IMR-90 (cell line): ENCODE measurements around the gene TEX22. TPM values are rescaled to one million over a fixed set of nuclear protein-coding genes. Genes with fewer than 3 reads are reported as not detected.

Experiments used
- ATAC-seq: fragments of 200-7000 bp; cut with Tn5 transposase; 2 replicates; pipeline ENCODE4 v1.9.1; 2020; ENCODE audit warnings: low read depth, mild to moderate bottlenecking, moderate library complexity
- BruUV-seq: library from RNA; stranded (reverse); fragments of 400-500 nt; replicated peaks from 2 replicates; lab custom pipeline; 2021; lab: Mats Ljungman, UMichigan
- CTCF ChIA-PET: fragments of 300-600 bp; formaldehyde crosslinking; extraction: SDS; loops from one replicate; lab custom pipeline; 2021; ENCODE audit warnings: antibody characterized with exemption; lab: Yijun Ruan, JAX
- POLR2A ChIA-PET: fragments of 300-600 bp; sonication (Branson Sonifier 250); formaldehyde crosslinking; loops from one replicate; lab custom pipeline; 2022; ENCODE audit warnings: antibody characterized with exemption; ENCODE audit not compliant: unreplicated experiment; lab: Charles Lee
- DNase-seq: peaks from one replicate; pipeline ENCODE4 v3.0.0; 2013
- H2AFZ ChIP-seq: replicated peaks from 2 replicates; pipeline ENCODE3; 2013; ENCODE audit warnings: low read length, mild to moderate bottlenecking; ENCODE audit not compliant: poor library complexity
- H2AK5ac ChIP-seq: 2 replicates; pipeline ENCODE4 v1.6.1; 2013; ENCODE audit warnings: low read depth, low read length, inconsistent platforms
- H2AK9ac ChIP-seq: replicated peaks from 2 replicates; pipeline ENCODE3; 2013; ENCODE audit warnings: mild to moderate bottlenecking, low read depth, low read length, moderate library complexity; ENCODE audit not compliant: poor library complexity
- H2BK120ac ChIP-seq: 2 replicates; pipeline ENCODE4 v1.6.1; 2013; ENCODE audit warnings: low read depth, low read length, inconsistent platforms
- H2BK15ac ChIP-seq: 3 replicates; pipeline ENCODE4 v1.6.1; 2013; ENCODE audit warnings: low read depth, low read length, inconsistent platforms
- H2BK20ac ChIP-seq: 2 replicates; pipeline ENCODE4 v1.6.1; 2013; ENCODE audit warnings: low read depth, mild to moderate bottlenecking, inconsistent platforms, low read length, moderate library complexity
- H2BK5ac ChIP-seq: 2 replicates; pipeline ENCODE4 v1.6.1; 2013; ENCODE audit warnings: mild to moderate bottlenecking, low read depth, low read length, inconsistent platforms; ENCODE audit not compliant: poor library complexity, severe bottlenecking
- H3K14ac ChIP-seq: replicated peaks from 2 replicates; pipeline ENCODE4 v1.6.1; 2013; ENCODE audit warnings: low read depth, low read length, inconsistent platforms
- H3K18ac ChIP-seq: 2 replicates; pipeline ENCODE4 v1.6.1; 2013; ENCODE audit warnings: low read depth, low read length, control low read depth
- H3K23ac ChIP-seq: 2 replicates; pipeline ENCODE4 v1.6.1; 2013; ENCODE audit warnings: low read depth, low read length, inconsistent platforms
- H3K27ac ChIP-seq: 2 replicates; pipeline ENCODE4 v1.5.1; 2013; ENCODE audit warnings: mild to moderate bottlenecking, control low read depth, low read length; ENCODE audit not compliant: insufficient read depth
- H3K27me3 ChIP-seq: 2 replicates; pipeline ENCODE4 v1.6.1; 2013; ENCODE audit warnings: low read length; ENCODE audit not compliant: control insufficient read depth, insufficient read depth
- H3K36me3 ChIP-seq: 2 replicates; pipeline ENCODE4 v1.6.1; 2013; ENCODE audit warnings: low read length, mixed read lengths; ENCODE audit not compliant: control insufficient read depth, insufficient read depth
- H3K4ac ChIP-seq: 2 replicates; pipeline ENCODE4 v1.6.1; 2013; ENCODE audit warnings: low read depth, low read length, inconsistent platforms
- H3K4me1 ChIP-seq: 2 replicates; pipeline ENCODE4 v1.6.1; 2013; ENCODE audit warnings: low read length, mixed read lengths; ENCODE audit not compliant: control insufficient read depth, insufficient read depth
- H3K4me2 ChIP-seq: 2 replicates; pipeline ENCODE4 v1.6.1; 2013; ENCODE audit warnings: low read depth, mild to moderate bottlenecking, control low read depth, low read length, moderate library complexity
- H3K4me3 ChIP-seq: 2 replicates; pipeline ENCODE4 v1.5.1; 2013; ENCODE audit warnings: low read depth, mild to moderate bottlenecking, control low read depth, low read length, moderate library complexity; ENCODE audit not compliant: insufficient read depth
- H3K56ac ChIP-seq: 2 replicates; pipeline ENCODE4 v1.6.1; 2013; ENCODE audit warnings: low read length, inconsistent platforms; ENCODE audit not compliant: insufficient read depth; ENCODE audit errors: extremely low read depth
- H3K79me1 ChIP-seq, 2 experiments: 2 replicates each; pipeline ENCODE4 v1.6.1; 2013; ENCODE audit warnings: low read length in 2 of 2, inconsistent platforms in 1 of 2, low read depth in 1 of 2
- H3K9ac ChIP-seq: 2 replicates; pipeline ENCODE4 v1.6.1; 2013; ENCODE audit warnings: low read depth, low read length, control low read depth
- H3K9me1 ChIP-seq: 2 replicates; pipeline ENCODE4 v1.6.1; 2013; ENCODE audit warnings: low read length, inconsistent platforms; ENCODE audit not compliant: insufficient read depth
- H3K9me3 ChIP-seq: 2 replicates; pipeline ENCODE4 v1.6.1; 2013; ENCODE audit warnings: low read length; ENCODE audit not compliant: control insufficient read depth, insufficient read depth
- H4K20me1 ChIP-seq: 2 replicates; pipeline ENCODE4 v1.6.1; 2013; ENCODE audit warnings: low read length, inconsistent platforms; ENCODE audit not compliant: insufficient read depth
- H4K5ac ChIP-seq: 2 replicates; pipeline ENCODE4 v1.6.1; 2013; ENCODE audit warnings: mild to moderate bottlenecking, low read depth, low read length, control low read depth
- H4K8ac ChIP-seq, 2 experiments: 2 replicates each; pipeline ENCODE4 v1.6.1; 2013; ENCODE audit warnings: low read depth in 2 of 2, low read length in 2 of 2, control low read depth in 1 of 2, inconsistent platforms in 1 of 2
- H4K91ac ChIP-seq: 2 replicates; pipeline ENCODE4 v1.6.1; 2013; ENCODE audit warnings: low read depth, low read length, inconsistent platforms; ENCODE audit not compliant: insufficient read depth
- POLR2A ChIP-seq: IDR thresholded peaks from 2 replicates; pipeline ENCODE4 v1.6.1; 2012; ENCODE audit warnings: mild to moderate bottlenecking, low read depth, low read length
- RFX5 ChIP-seq: IDR thresholded peaks from 2 replicates; pipeline ENCODE4 v1.8.0; 2012; ENCODE audit warnings: low read depth, mild to moderate bottlenecking, low read length, moderate library complexity
- SMC3 ChIP-seq: fragments of 150-350 bp; IDR thresholded peaks from 2 replicates; pipeline ENCODE4 v1.6.1; 2016; ENCODE audit warnings: low read depth, mild to moderate bottlenecking, antibody characterized with exemption, low read length, moderate library complexity
- WGBS, 2 experiments: methylation state at CpG; one replicate each; pipeline versions ENCODE4 v1.1.5 to v1.1.7; 2013; ENCODE audit warnings: missing lambda C conversion rate in 2 of 2; ENCODE audit not compliant: insufficient read length in 1 of 2; ENCODE audit errors: extremely low coverage in 2 of 2; 5-methylcytosine and 5-hydroxymethylcytosine counted together
- dilution Hi-C: fragments of 300-500 bp; cut with HindIII; formaldehyde crosslinking; loops from one replicate; pipeline ENCODE4 v1.14.3; 2018; ENCODE audit warnings: low sequenced_read_pairs; ENCODE audit not compliant: unreplicated experiment
- in situ Hi-C: fragments of 300-500 bp; cut with MboI; formaldehyde crosslinking; loops from 3 replicates; pipeline ENCODE4 v1.14.3; 2019; ENCODE audit warnings: low sequenced_read_pairs, inconsistent platforms, mixed read lengths
- intact Hi-C: fragments of 100-400 bp; cut with micrococcal nuclease; formaldehyde crosslinking; loops from 2 replicates; pipeline ENCODE4 v1.10.0; 2022
- polyA plus RNA-seq, 3 experiments: library from polyadenylated mRNA; depleted of rRNA; stranded (reverse); fragments of >200 nt; gene quantifications; 2 replicates each; pipeline ENCODE4 v1.2.3, GENCODE V29; 2012; ENCODE audit warnings: low replicate concordance in 1 of 3
- total RNA-seq: library from RNA; depleted of rRNA; stranded (reverse); fragments of >200 nt; gene quantifications from 2 replicates; pipeline ENCODE4 v1.2.3, GENCODE V29; 2012
- TF ChIP-seq, protein P1 (sequence below): conservative IDR thresholded peaks from 2 replicates; pipeline ENCODE4 v1.5.1; 2012; ENCODE audit warnings: mild to moderate bottlenecking, low read depth, low read length, improper control_type of control experiment

TEX22 gene
- total and polyA plus RNA-seq, 2 of the 4 experiments (the other 2 are of a cell fraction): 0.10 to 0.18 TPM

GRCh38 chr14:105387530-105387922 is 10.8 kb upstream of the TEX22 start:
- intact Hi-C loops: no loop called here
- Histone ChIP-seq H3K14ac (no peak overlapping the region), H3K79me1 (no peaks in the 10 kb centered on the region), H2AK9ac (no peak overlapping the region), H3K4me1 (no peaks in the 10 kb centered on the region), H3K56ac (no peak overlapping the region), H2AK5ac (no peak overlapping the region), H4K5ac (no peak overlapping the region), H3K9me1 (no peaks in the 10 kb centered on the region), H3K4me2 (no peak overlapping the region), H3K18ac (no peak overlapping the region), H3K27me3 (no peaks in the 10 kb centered on the region), H2AFZ (no peak overlapping the region), H4K20me1 (no peaks in the 10 kb centered on the region), H2BK20ac (no peak overlapping the region), H3K36me3 (peaks cover 29% of the 10 kb centered on the region; the same call in 1 of the 2 replicates), H3K9me3 (no peaks in the 10 kb centered on the region), H3K4me3 (no peak overlapping the region), H2BK5ac (no peak overlapping the region), H3K27ac (no peak overlapping the region), H3K23ac (no peak overlapping the region), H4K8ac (no peak overlapping the region), H3K4ac (no peak overlapping the region), H4K91ac (no peak overlapping the region), H2BK15ac (no peak overlapping the region), H3K9ac (no peak overlapping the region), H2BK120ac (no peak overlapping the region)
- dilution Hi-C loops: no loop called here
- WGBS, 2 experiments: 90% methylated on average over 8 of the region's 10 CpGs; no CpG with 5 or more reads in 1 of the 2 experiments
- TF ChIP-seq SMC3 (no peak), POLR2A (no peak), RFX5 (no peak)
- TF ChIP-seq, protein P1, sequence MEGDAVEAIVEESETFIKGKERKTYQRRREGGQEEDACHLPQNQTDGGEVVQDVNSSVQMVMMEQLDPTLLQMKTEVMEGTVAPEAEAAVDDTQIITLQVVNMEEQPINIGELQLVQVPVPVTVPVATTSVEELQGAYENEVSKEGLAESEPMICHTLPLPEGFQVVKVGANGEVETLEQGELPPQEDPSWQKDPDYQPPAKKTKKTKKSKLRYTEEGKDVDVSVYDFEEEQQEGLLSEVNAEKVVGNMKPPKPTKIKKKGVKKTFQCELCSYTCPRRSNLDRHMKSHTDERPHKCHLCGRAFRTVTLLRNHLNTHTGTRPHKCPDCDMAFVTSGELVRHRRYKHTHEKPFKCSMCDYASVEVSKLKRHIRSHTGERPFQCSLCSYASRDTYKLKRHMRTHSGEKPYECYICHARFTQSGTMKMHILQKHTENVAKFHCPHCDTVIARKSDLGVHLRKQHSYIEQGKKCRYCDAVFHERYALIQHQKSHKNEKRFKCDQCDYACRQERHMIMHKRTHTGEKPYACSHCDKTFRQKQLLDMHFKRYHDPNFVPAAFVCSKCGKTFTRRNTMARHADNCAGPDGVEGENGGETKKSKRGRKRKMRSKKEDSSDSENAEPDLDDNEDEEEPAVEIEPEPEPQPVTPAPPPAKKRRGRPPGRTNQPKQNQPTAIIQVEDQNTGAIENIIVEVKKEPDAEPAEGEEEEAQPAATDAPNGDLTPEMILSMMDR: no peak
- CTCF ChIA-PET: no interaction called here
- ATAC-seq (no peak), DNase-seq (no peak)
- in situ Hi-C loops: no loop called here
- no TSS peak for BruUV-seq
- POLR2A ChIA-PET: no interaction called here
